ENCODE results near the gene NTSR1.

The NTSR1 gene

GRCh38 chr20:62694868-62695267 lies 13.8 kb upstream of the NTSR1 start:
- FAIRE-seq = no peak

GRCh38 chr20:62695448-62696414 lies 12.9 kb upstream of the NTSR1 start:
- FAIRE-seq = no peak

DNA sequence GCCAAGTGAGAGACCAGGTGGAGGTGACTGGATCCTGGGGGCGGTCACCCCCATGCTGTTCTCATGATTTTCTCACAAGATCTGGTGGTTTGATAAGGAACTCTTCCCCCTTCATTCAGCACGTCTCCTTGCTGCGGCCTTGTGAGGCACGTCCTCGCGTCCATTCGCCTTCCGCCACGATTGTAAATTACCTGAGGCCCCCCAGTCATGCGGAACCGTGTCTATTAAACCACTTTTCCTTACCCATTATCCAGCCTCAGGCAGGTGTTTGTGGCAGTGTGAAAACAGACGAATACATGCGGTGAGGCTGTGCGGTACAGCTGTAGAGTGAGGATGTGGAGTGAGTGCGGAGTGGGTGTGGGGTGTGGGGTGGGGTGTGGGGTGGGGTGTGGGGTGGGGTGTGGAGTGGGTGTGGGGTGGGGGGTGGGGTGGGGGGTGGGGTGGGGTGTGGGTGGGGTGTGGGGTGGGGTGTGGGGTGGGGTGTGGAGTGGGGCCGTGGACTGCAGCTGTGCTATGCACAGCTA lies 12.1 kb upstream of the NTSR1 start:
- no peak for FAIRE-seq

DNA sequence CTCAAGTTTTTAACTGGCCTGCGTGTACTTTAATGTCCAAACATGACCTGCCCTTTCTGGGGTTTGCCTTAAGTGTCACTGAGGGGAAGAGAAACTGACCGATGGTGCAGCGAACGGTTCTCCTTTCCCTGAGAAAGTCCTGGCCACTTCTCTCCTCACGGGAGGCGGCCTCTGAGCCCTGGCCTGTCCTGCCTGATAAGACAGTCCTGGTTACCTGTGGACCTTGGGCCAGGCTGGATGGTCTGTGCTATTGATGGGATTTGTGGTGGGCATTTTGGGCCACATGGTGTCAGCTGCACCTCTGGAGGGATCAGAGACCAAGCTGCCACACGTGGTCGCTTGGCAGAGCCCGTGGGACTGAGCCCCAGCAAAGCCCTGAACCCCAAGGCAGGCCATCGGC lies 11.6 kb upstream of the NTSR1 start:
- no peak for FAIRE-seq

GRCh38 chr20:62697468-62697912 lies 11.1 kb upstream of the NTSR1 start:
- no peak for FAIRE-seq

DNA sequence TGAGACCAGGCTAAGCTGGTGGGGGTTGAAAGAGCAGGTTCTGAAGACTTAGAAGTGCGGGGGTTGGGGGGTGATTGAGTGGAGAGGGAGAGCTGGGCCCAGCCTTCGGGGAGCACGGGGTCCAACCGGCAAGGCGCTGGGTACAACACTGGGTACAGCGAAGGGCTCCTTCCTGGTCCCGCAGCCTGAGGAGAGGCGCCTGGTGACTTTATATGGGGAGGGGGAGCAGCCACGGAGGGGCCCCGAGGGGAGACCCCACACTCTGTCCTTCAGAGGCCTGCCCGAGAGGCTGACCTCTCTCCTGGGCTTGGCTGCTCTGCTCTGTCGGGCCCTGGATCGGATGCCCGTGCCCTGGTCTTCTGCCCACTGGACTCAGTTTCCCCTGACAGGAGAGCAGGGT lies 10.4 kb upstream of the NTSR1 start:
- FAIRE-seq = no peak

- FAIRE-seq = no peak
Observed at GRCh38 chr20:62699296-62699695, 9.3 kb upstream of the NTSR1 start.

- FAIRE-seq = no peak
Observed at GRCh38 chr20:62699741-62700140, 8.9 kb upstream of the NTSR1 start.

DNA sequence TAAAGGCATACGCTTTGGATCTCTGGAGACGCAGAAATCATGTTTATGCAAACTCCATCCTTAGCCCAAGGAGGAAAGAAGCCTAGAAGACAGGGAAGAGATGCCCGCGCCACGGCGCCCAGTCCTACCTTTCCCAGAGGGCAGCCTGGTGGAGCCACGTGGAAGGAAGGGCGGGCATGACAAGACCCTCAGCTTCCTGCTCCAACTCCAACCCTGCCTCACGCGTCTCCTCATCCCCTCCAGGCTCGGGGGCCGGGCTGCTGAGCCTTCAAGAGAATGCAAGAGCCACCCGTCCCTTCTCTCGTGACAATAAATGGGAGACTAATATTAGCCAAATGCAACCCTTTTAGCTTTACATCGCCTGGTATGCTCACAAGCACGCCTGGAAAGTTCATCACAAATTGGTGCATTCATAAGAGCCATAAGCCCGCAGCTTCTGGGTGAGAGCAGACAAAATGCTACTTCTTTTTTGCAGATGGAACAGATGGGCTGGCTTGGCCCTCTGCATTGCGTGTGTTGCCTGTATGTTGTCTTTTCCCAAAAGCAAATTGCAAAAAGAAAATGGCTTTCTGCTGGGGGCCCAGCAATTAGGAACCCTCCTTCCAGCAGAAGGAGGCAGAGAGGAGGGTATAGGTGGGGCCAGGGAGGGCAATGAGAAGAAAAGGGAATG lies 8.2 kb upstream of the NTSR1 start:
- FAIRE-seq = no peak

GRCh38 chr20:62701161-62702012 lies 7.2 kb upstream of the NTSR1 start:
- FAIRE-seq = no peak

- FAIRE-seq = no peak
Observed at GRCh38 chr20:62702013-62702300, 6.7 kb upstream of the NTSR1 start.

DNA sequence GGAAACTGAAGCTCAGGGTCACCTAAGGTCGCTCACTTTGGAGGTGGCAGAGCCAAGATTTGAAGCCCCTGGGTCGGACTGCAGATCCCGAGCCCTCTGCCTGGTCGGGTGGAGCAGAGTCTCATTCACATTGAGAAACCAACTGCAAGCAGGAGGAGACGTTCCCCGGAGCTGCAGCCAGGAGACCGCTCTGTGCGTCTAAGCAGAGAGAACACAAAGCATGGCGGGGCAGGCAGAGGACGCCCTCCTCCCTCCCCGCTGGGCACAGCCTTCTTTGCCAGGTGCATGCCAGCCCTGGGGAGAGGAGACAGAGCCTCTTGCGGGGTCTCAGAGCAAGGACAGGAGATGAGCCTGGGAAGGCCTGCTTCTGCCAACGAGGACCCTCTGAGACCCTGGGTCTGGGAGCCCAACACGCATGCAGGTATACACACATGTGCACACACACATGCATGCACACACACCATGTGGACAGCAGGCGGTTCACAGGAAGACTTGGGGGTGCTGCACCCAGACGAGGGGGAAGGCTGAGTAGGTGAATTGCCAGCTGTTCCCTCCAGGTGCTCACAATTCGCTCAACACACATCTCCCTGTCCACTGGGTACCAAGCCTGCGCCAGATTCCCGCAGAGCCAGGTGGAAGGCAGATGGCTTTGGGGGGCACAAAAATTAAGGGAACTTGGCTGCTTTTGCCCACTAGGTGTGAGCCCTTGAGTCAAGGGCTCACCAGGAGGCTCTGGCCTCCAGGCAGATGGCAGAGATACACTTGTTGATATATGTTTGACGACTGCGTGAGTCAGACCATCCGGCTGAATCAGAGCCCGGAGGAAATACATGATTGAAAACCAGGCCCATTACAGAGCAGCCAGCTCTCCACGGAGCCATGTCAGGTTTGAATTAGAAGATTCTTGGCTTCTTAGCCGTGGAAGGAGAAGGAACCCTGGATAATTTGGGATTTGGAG lies 5.5 kb upstream of the NTSR1 start:
- FAIRE-seq = no peak

DNA sequence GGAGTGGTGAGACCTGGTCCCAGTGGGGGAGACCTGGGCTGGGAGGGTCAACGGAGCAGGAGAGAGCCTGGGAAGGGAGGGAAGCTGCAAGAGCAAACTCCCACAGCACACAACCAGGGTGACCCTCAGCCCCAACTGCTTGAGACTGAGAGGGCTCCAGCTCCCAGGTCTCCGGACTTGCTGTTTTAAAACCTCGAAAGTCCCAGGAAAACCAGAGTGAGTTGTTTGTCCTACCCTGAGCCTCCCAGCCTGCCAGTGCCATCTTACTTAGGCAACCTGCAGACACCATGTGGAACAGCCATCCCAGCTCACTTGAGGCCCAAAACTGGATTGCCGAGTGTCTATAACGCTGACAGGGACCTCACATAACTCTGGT lies 4.8 kb upstream of the NTSR1 start:
- FAIRE-seq = no peak

GRCh38 chr20:62704341-62704948 lies 4.2 kb upstream of the NTSR1 start:
- no peak for FAIRE-seq

DNA sequence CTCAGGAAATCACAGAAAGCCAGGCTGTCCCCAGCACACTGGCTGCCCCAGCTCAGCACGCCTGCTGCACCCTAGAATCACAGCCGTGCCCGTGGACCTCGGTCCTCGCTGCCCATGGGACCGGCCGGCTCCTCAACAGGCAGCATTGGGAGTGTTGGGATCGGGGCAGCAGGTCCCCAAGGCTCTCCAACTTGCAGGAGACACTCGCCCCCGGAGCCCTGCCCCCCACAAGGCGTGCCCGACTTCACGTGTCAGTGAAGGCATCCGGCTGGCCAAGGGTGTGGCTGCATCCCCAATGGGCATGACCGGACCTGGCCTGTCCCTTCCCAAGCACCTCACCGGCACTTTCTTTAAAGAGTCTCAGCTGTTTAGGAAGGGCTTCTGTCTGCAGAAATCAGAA lies 3.0 kb upstream of the NTSR1 start:
- FAIRE-seq = no peak

DNA sequence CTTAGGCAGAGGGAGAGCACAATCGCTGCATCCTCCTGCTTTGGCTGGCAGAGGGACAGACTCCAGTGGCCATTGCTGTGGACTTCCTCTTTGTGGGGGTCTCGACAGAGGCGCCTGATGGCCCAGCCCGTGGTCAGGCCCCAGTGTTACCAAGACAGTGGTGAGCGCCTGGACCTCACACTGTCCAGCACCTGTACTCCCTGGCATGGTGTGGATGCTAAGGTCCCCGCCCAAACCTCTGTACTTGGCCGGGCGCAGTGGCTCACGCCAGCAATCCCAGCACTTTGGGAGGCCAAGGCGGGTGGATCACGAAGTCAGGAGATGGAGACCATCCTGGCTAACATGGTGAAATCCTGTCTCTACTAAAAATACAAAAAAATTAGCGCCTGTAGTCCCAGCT lies 2.3 kb upstream of the NTSR1 start:
- no peak for FAIRE-seq

DNA sequence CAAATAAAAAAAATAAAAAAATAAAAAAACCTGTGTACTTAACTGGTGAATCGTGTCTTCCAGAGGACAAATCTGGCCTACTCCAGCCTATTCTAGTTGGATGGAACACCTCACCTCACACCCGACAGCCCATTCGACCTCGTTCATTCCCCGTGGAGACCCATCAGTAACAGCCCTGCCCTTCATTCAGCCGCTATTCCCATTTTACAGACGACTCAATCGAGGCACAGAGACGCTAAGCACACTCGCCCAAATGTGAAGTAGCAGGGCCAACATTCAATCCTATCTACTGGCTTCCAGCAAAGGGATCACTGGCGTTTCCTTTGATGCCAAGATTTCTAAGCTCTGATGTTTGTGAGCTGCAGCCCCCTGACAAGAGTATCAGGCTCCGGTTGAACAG lies 1.8 kb upstream of the NTSR1 start:
- no peak for FAIRE-seq

- FAIRE-seq = no peak
Observed at GRCh38 chr20:62707276-62707920, 1.2 kb upstream of the NTSR1 start.

GRCh38 chr20:62707921-62708521 lies 615 bp upstream of the NTSR1 start:
- FAIRE-seq = no peak

- FAIRE-seq = no peak
Observed at GRCh38 chr20:62709537-62709905, 885 bp downstream of the NTSR1 start.
